GM18499 (cell line): ENCODE measurements around the gene FCGR3B.
"Not testable (repeated sequence)": the region's sequence is repeated elsewhere in the genome, so short reads cannot be mapped to it uniquely, and the experiment has no call there.

Experiments
- ATAC-seq: cut with Tn5 transposase; IDR thresholded peaks from one replicate; pipeline ENCODE4 v1.9.1; 2021; ENCODE audit warnings: moderate number of reproducible peaks; ENCODE audit not compliant: insufficient read depth, unreplicated experiment

FCGR3B gene

GRCh38 chr1:161631076-161631475 lies at the start of gene FCGR3B:
Gene FCGR3B (minus strand): TSS chr1:161631176. CDS start chr1:161631094, 82 bp downstream.
- ATAC-seq, result no peak

GRCh38 chr1:161678500-161678899 lies 47.5 kb upstream of the FCGR3B start:
- no peak for ATAC-seq

GRCh38 chr1:161676958-161677689 lies 46.1 kb upstream of the FCGR3B start:
- no peak for ATAC-seq

- no peak for ATAC-seq
These were observed 45.5 kb upstream of the FCGR3B start for GRCh38 chr1:161676441-161676840.

- not testable (repeated sequence) for ATAC-seq
These were observed 43.9 kb upstream of the FCGR3B start for GRCh38 chr1:161674908-161675307.

GRCh38 chr1:161674447-161674846 lies 43.5 kb upstream of the FCGR3B start:
- ATAC-seq, result not testable (repeated sequence)

- not testable (repeated sequence) for ATAC-seq
These were observed 42.5 kb upstream of the FCGR3B start for GRCh38 chr1:161673437-161673836.

- ATAC-seq, result not testable (repeated sequence)
These were observed 40.4 kb upstream of the FCGR3B start for GRCh38 chr1:161671045-161672020.

GRCh38 chr1:161664689-161665088 lies 33.7 kb upstream of the FCGR3B start:
- ATAC-seq, result not testable (repeated sequence)

GRCh38 chr1:161663569-161663968 lies 32.6 kb upstream of the FCGR3B start:
- not testable (repeated sequence) for ATAC-seq

- peak; percentile 44 for ATAC-seq
These were observed 31.8 kb upstream of the FCGR3B start, which contains the start of gene FCGR2B for GRCh38 chr1:161662684-161663339. Gene FCGR2B (plus strand): TSS chr1:161663143. CDS start chr1:161663242, 99 bp downstream.

- not testable (repeated sequence) for ATAC-seq
These were observed 30.8 kb upstream of the FCGR3B start for GRCh38 chr1:161661660-161662311.

- ATAC-seq, result not testable (repeated sequence)
These were observed 27.5 kb upstream of the FCGR3B start for GRCh38 chr1:161658524-161658923.

GRCh38 chr1:161653971-161654370 lies 23.0 kb upstream of the FCGR3B start:
- ATAC-seq, result not testable (repeated sequence)

GRCh38 chr1:161653541-161653940 lies 22.6 kb upstream of the FCGR3B start:
- not testable (repeated sequence) for ATAC-seq

GRCh38 chr1:161647507-161648360 lies 16.8 kb upstream of the FCGR3B start:
- ATAC-seq, result not testable (repeated sequence)

- not testable (repeated sequence) for ATAC-seq
These were observed 13.9 kb upstream of the FCGR3B start for GRCh38 chr1:161644855-161645254.

- not testable (repeated sequence) for ATAC-seq
These were observed 12.7 kb upstream of the FCGR3B start for GRCh38 chr1:161643481-161644208.
